NCI-H146 (cell line): ENCODE results near the gene ERH.
"Not testable (repeated sequence)": the region's sequence is repeated elsewhere in the genome, so short reads cannot be mapped to it uniquely, and the experiment has no call there.

ENCODE experiments used
- DNase-seq: peaks from one replicate; lab custom pipeline; 2025; lab: John Stamatoyannopoulos, UW

Gene ERH

DNA sequence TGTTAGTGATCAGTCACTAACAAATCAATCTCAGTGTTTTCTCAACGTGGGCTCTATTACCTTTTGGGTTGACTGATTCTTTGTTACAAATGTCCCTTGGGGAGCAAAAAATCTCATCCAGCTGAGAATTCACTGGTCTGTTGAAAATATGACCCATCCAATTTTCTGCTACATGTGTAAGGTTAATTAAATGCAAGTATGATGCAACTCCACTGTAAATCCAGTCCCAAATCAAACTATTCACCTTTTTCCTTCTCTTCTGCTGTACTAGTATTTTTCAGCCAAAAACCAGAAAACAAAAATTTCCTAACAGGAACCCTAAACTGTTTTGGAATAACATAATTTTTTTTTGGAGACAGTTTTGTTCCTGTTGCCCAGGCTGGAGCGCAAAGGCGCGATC, 2.2 kb downstream of the ERH start:
- DNase-seq, result no peak

- no peak for DNase-seq
Measured at GRCh38 chr14:69392481-69392880, 5.6 kb downstream of the ERH start.

GRCh38 chr14:69391400-69391799, 6.7 kb downstream of the ERH start:
- not testable (repeated sequence) for DNase-seq

- no peak for DNase-seq
Measured at GRCh38 chr14:69387311-69387710, 10.8 kb downstream of the ERH start.

DNA sequence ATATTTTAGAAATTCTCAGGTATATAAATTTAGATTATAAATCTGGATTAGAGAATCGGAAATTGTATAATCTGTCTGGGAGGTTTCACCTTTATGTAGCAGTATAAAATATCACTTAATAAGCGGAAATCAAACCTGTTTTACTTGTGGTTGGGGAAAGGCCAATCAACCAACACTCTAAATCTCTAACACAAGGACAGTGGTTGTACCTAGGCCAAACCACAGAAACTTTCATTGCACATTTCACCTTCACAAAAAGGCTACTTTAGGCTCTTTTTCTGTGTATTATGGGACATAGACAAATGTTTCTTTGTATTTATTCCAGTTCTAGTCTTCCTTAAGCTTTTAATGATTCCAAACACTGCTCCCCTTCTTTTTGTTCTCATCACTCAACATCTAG, 19.8 kb downstream of the ERH start:
- DNase-seq, result no peak

- no peak for DNase-seq
Measured at GRCh38 chr14:69376439-69376838, 21.7 kb downstream of the ERH start.

- no peak for DNase-seq
Measured at GRCh38 chr14:69375722-69376121, 22.4 kb downstream of the ERH start.

GRCh38 chr14:69375182-69375581, 22.9 kb downstream of the ERH start:
- DNase-seq, result no peak

GRCh38 chr14:69374235-69374634, 23.9 kb downstream of the ERH start:
- no peak for DNase-seq

GRCh38 chr14:69373104-69373503, 25.0 kb downstream of the ERH start:
- no peak for DNase-seq

GRCh38 chr14:69372146-69372545, 26.0 kb downstream of the ERH start:
- DNase-seq, result no peak

- DNase-seq, result no peak
Measured at GRCh38 chr14:69370061-69370460, 28.0 kb downstream of the ERH start.

- no peak for DNase-seq
Measured at GRCh38 chr14:69368381-69368780, 29.7 kb downstream of the ERH start.

- no peak for DNase-seq
Measured at GRCh38 chr14:69366761-69367160, 31.3 kb downstream of the ERH start.

GRCh38 chr14:69366069-69366468, 32.0 kb downstream of the ERH start:
- DNase-seq, result no peak

- DNase-seq, result no peak
Measured at GRCh38 chr14:69364378-69364777, 33.7 kb downstream of the ERH start.

- no peak for DNase-seq
Measured at GRCh38 chr14:69363964-69364363, 34.1 kb downstream of the ERH start.

GRCh38 chr14:69363055-69363454, 35.0 kb downstream of the ERH start:
- no peak for DNase-seq

GRCh38 chr14:69360438-69361108, 37.5 kb downstream of the ERH start:
- DNase-seq, result no peak

DNA sequence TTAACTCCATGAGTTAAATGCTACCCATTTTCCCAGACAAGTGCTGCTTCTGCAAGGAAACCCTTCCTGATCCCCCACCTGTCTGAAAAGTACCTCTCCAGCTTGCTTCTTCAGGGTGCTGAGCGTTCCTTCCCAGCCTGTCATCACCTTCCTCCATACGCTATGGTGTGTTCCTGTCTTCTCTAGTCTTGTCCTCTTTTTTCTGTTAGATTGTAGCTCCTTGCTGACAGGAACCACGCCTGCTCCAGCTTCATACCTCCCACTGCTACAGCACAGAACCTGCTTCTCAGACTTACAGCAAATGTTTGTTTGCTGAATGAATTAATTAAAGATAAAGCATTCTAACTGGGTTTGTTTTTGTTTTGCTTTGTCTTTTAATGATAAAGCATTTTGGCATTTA, 39.1 kb downstream of the ERH start:
- no peak for DNase-seq

- DNase-seq, result no peak
Measured at GRCh38 chr14:69358233-69358963, 39.7 kb downstream of the ERH start.

GRCh38 chr14:69357544-69358200, 40.4 kb downstream of the ERH start:
- DNase-seq, result no peak

- DNase-seq, result no peak
Measured at GRCh38 chr14:69356903-69357543, 41.1 kb downstream of the ERH start.
